PFSK-1 (cell line): ENCODE results near the gene PLIN4.

Source experiments
- POLR2AphosphoS5 ChIP-seq: IDR thresholded peaks from 2 replicates; pipeline ENCODE4 v1.6.1; 2012; ENCODE audit warnings: low read depth, mild to moderate bottlenecking, control low read depth, low read length, moderate library complexity
- REST ChIP-seq, 2 experiments: IDR thresholded peaks; 2 replicates each; pipeline versions ENCODE4 v1.6.1 to v1.8.0; 2011 to 2012; ENCODE audit warnings: low read depth in 2 of 2, low read length in 2 of 2, control low read depth in 1 of 2, inconsistent platforms in 1 of 2, mild to moderate bottlenecking in 1 of 2, moderate library complexity in 1 of 2; ENCODE audit not compliant: insufficient read depth in 1 of 2
- SIN3A ChIP-seq: IDR thresholded peaks from 2 replicates; pipeline ENCODE4 v1.6.1; 2012; ENCODE audit warnings: mild to moderate bottlenecking, low read length, moderate library complexity, borderline replicate concordance; ENCODE audit not compliant: insufficient read depth
- TAF1 ChIP-seq: IDR thresholded peaks from 2 replicates; pipeline ENCODE4 v1.6.1; 2012; ENCODE audit warnings: low read length, control low read depth, borderline replicate concordance; ENCODE audit not compliant: insufficient read depth

GRCh38 chr19:4557971-4558941 lies 40.0 kb upstream of the PLIN4 start:
- TF ChIP-seq REST (IDR thresholded peaks at IDR 0.05; ENCODE audit: insufficient read depth in 1 of 2, low read depth in 2 of 2, low read length in 2 of 2) (no peak), POLR2AphosphoS5 (no peak), SIN3A (no peak), TAF1 (no peak)
